GM23248 (cell line): ENCODE results near the gene NOXRED1. TPM values are rescaled to one million over a fixed set of nuclear protein-coding genes. Genes with fewer than 3 reads are reported as not detected.
A peak's percentile ranks its signal among the peaks of the same experiment; 100 is the strongest.

Source experiments
- DNase-seq: peaks from one replicate; pipeline ENCODE4 v3.0.0-alpha.2; 2015
- H2AFZ ChIP-seq: fragments of 200-600 bp; sonication (generic); 2 replicates; pipeline ENCODE4 v1.6.1; 2016; ENCODE audit warnings: antibody characterized with exemption
- H3F3A ChIP-seq: fragments of 200-600 bp; sonication (generic); 2 replicates; pipeline ENCODE4 v1.6.1; 2016; ENCODE audit warnings: mild to moderate bottlenecking, antibody characterized with exemption, mixed run types; ENCODE audit not compliant: insufficient read depth
- H3K27ac ChIP-seq: fragments of 200-600 bp; sonication (generic); 2 replicates; pipeline ENCODE4 v1.5.1; 2016; ENCODE audit warnings: mild to moderate bottlenecking
- H3K27me3 ChIP-seq: fragments of 200-600 bp; sonication (generic); replicated peaks from 2 replicates; pipeline ENCODE4 v1.6.1; 2016; ENCODE audit warnings: mild to moderate bottlenecking; ENCODE audit not compliant: insufficient read depth
- H3K36me3 ChIP-seq: fragments of 200-600 bp; sonication (generic); 2 replicates; pipeline ENCODE4 v1.6.1; 2016; ENCODE audit warnings: low read depth, mild to moderate bottlenecking
- H3K4me1 ChIP-seq: fragments of 200-600 bp; sonication (generic); 2 replicates; pipeline ENCODE4 v1.6.1; 2016; ENCODE audit warnings: mild to moderate bottlenecking; ENCODE audit not compliant: insufficient read depth
- H3K4me2 ChIP-seq: fragments of 200-600 bp; sonication (generic); one replicate; pipeline ENCODE4 v1.6.1; 2016; ENCODE audit warnings: mild to moderate bottlenecking; ENCODE audit not compliant: unreplicated experiment
- H3K4me3 ChIP-seq: fragments of 200-600 bp; sonication (generic); 2 replicates; pipeline ENCODE4 v1.5.1; 2016; ENCODE audit warnings: mild to moderate bottlenecking
- H3K79me2 ChIP-seq: fragments of 200-600 bp; sonication (generic); 2 replicates; pipeline ENCODE4 v1.6.1; 2016; ENCODE audit warnings: mild to moderate bottlenecking; ENCODE audit not compliant: insufficient read depth
- H3K9ac ChIP-seq: fragments of 200-600 bp; sonication (generic); 2 replicates; pipeline ENCODE4 v1.6.1; 2016; ENCODE audit warnings: mild to moderate bottlenecking
- H3K9me2 ChIP-seq: fragments of 200-600 bp; sonication (generic); 2 replicates; pipeline ENCODE4 v1.6.1; 2016; ENCODE audit warnings: mixed run types, mild to moderate bottlenecking, moderate library complexity; ENCODE audit not compliant: insufficient read depth
- H3K9me3 ChIP-seq: fragments of 200-600 bp; sonication (generic); one replicate; pipeline ENCODE4 v1.6.1; 2017; ENCODE audit warnings: low read depth
- H4K20me1 ChIP-seq: fragments of 200-600 bp; sonication (generic); 2 replicates; pipeline ENCODE4 v1.6.0; 2016; ENCODE audit not compliant: insufficient read depth
- EZH2 ChIP-seq: fragments of 200-600 bp; sonication (generic); IDR thresholded peaks from 2 replicates; pipeline ENCODE4 v1.6.1; 2018; ENCODE audit warnings: antibody characterized with exemption, mild to moderate bottlenecking; ENCODE audit not compliant: insufficient read depth, poor library complexity, severe bottlenecking
- EZH2phosphoT487 ChIP-seq: fragments of 200-600 bp; sonication (generic); IDR thresholded peaks from 2 replicates; pipeline ENCODE4 v1.6.1; 2018; ENCODE audit warnings: antibody characterized with exemption, moderate library complexity, mild to moderate bottlenecking, low read depth; ENCODE audit not compliant: insufficient read depth
- WGBS, 2 experiments: methylation state at CpG; one replicate each; pipeline ENCODE4 v1.1.6; 2015 to 2017; ENCODE audit warnings: low lambda C conversion rate in 2 of 2, low coverage in 1 of 2; ENCODE audit errors: missing lambda C conversion rate in 2 of 2; 5-methylcytosine and 5-hydroxymethylcytosine counted together
- in situ Hi-C: fragments of 300-500 bp; cut with MboI; formaldehyde crosslinking; loops from 2 replicates; pipeline ENCODE4 v1.15.0; 2020
- polyA plus RNA-seq: library from polyadenylated mRNA; unstranded; fragments of >200 nt; fragmentation: Nextera tagmentation; extraction: Ambion mirVana; gene quantifications from 2 replicates; pipeline ENCODE4 v1.2.1, GENCODE V29; 2016
- total RNA-seq: library from RNA; depleted of rRNA; stranded (reverse); fragments of >200 nt; shearing (Covaris generic); gene quantifications from 2 replicates; pipeline ENCODE4 v1.2.3, GENCODE V29; 2014

Gene NOXRED1
- total and polyA plus RNA-seq, 2 experiments from 2014 or later: 0.31 TPM; not detected in 1

GRCh38 chr14:77400216-77400615 lies 23.1 kb downstream of the NOXRED1 start:
- no peaks in the 10 kb centered on the region for H3K9me3 ChIP-seq
- H3K79me2 ChIP-seq: no peaks in the 10 kb centered on the region
- TF ChIP-seq EZH2 (no peak), EZH2phosphoT487 (no peak)
- no peaks in the 10 kb centered on the region for H3K27me3 ChIP-seq
- H3K27ac ChIP-seq: no peak overlapping the region
- H3K4me1 ChIP-seq: no peaks in the 10 kb centered on the region
- DNase-seq: no peak
- H3K4me2 ChIP-seq: no peak overlapping the region
- H3K9me2 ChIP-seq: no peaks in the 10 kb centered on the region
- 89 to 90% methylated on average over 6 of the region's 6 CpGs for WGBS, 2 experiments
- no peaks in the 10 kb centered on the region for H3F3A ChIP-seq
- H4K20me1 ChIP-seq: no peaks in the 10 kb centered on the region
- H3K9ac ChIP-seq: no peak overlapping the region
- H3K36me3 ChIP-seq: no peaks in the 10 kb centered on the region
- in situ Hi-C loops: no loop called here
- no peak overlapping the region for H3K4me3 ChIP-seq
- no peak overlapping the region for H2AFZ ChIP-seq

- Histone ChIP-seq H3K4me3 (no peak overlapping the region), H3K9ac (no peak overlapping the region), H3K4me2 (no peak overlapping the region), H4K20me1 (no peaks in the 10 kb centered on the region), H2AFZ (no peak overlapping the region), H3K27me3 (no peaks in the 10 kb centered on the region), H3K79me2 (no peaks in the 10 kb centered on the region), H3K9me3 (no peaks in the 10 kb centered on the region), H3K27ac (no peak overlapping the region), H3K4me1 (no peaks in the 10 kb centered on the region), H3K9me2 (no peaks in the 10 kb centered on the region), H3K36me3 (no peaks in the 10 kb centered on the region), H3F3A (no peaks in the 10 kb centered on the region)
- WGBS, 2 experiments: 77 to 80% methylated on average over 4 of the region's 4 CpGs
- no peak for DNase-seq
- TF ChIP-seq EZH2phosphoT487 (no peak), EZH2 (no peak)
- in situ Hi-C loops: no loop called here
Observed at GRCh38 chr14:77390188-77390587, 33.1 kb downstream of the NOXRED1 start.

- in situ Hi-C loops: no loop called here
- no peak overlapping the region for H3K9ac ChIP-seq
- no peak for DNase-seq
- no peak for TF ChIP-seq EZH2phosphoT487
- no peak for TF ChIP-seq EZH2
- H3F3A ChIP-seq: peaks cover 7% of the 10 kb centered on the region; the same call in 1 of the 2 replicates
- H3K4me1 ChIP-seq: peaks cover 5% of the 10 kb centered on the region; the same call in 1 of the 2 replicates
- H3K9me3 ChIP-seq: no peaks in the 10 kb centered on the region
- H4K20me1 ChIP-seq: no peaks in the 10 kb centered on the region
- H3K4me3 ChIP-seq: no peak overlapping the region
- no peaks in the 10 kb centered on the region for H3K27me3 ChIP-seq
- no peaks in the 10 kb centered on the region for H3K36me3 ChIP-seq
- peaks cover 24% of the 10 kb centered on the region for H3K79me2 ChIP-seq
- 92 to 95% methylated on average over 6 of the region's 6 CpGs for WGBS, 2 experiments
- no peaks in the 10 kb centered on the region for H3K9me2 ChIP-seq
- H3K4me2 ChIP-seq: no peak overlapping the region
- H3K27ac ChIP-seq: no peak overlapping the region
- no peak overlapping the region for H2AFZ ChIP-seq
Observed at GRCh38 chr14:77378701-77379100, 44.6 kb downstream of the NOXRED1 start.

- no peaks in the 10 kb centered on the region for H3K9me2 ChIP-seq
- DNase-seq: no peak
- H3K36me3 ChIP-seq: no peaks in the 10 kb centered on the region
- 11 to 13% methylated on average over 10 of the region's 10 CpGs for WGBS, 2 experiments
- no peak for TF ChIP-seq EZH2phosphoT487
- no peak for TF ChIP-seq EZH2
- no peaks in the 10 kb centered on the region for H4K20me1 ChIP-seq
- H3K4me2 ChIP-seq: peak overlapping the region; percentile 86
- peak overlapping the region; percentile 91 for H3K4me3 ChIP-seq
- no peaks in the 10 kb centered on the region for H3K27me3 ChIP-seq
- H3K9ac ChIP-seq: peak overlapping the region; percentile 92
- peaks cover 13% of the 10 kb centered on the region; the same call in 1 of the 2 replicates for H3F3A ChIP-seq
- no peaks in the 10 kb centered on the region for H3K9me3 ChIP-seq
- in situ Hi-C loops: no loop called here
- H3K27ac ChIP-seq: peak overlapping the region; percentile 75
- peaks cover 24% of the 10 kb centered on the region for H3K79me2 ChIP-seq
- peak overlapping the region; percentile 100 for H2AFZ ChIP-seq
- peaks cover 9% of the 10 kb centered on the region; the same call in 1 of the 2 replicates for H3K4me1 ChIP-seq
Observed at GRCh38 chr14:77377502-77377844, 45.9 kb downstream of the NOXRED1 start.
